GM12878 (cell line): ENCODE data around the gene ARHGAP26. TPM values are rescaled to one million over a fixed set of nuclear protein-coding genes. Genes with fewer than 3 reads are reported as not detected.

Experiments
- BHLHE40 ChIP-seq, 2 experiments: fragments of 450-650 bp in 1 of 2; IDR thresholded peaks; 2 replicates each; pipeline ENCODE4 v1.6.1; 2011 to 2017; ENCODE audit warnings: low read depth in 2 of 2, borderline replicate concordance in 1 of 2, improper control_type of control experiment in 1 of 2, low read length in 1 of 2, mild to moderate bottlenecking in 1 of 2
- CREM ChIP-seq: IDR thresholded peaks from 2 replicates; pipeline ENCODE4 v1.6.1; 2014; ENCODE audit warnings: antibody characterized with exemption, low read depth
- EED ChIP-seq: sonication (generic); IDR thresholded peaks from 2 replicates; pipeline ENCODE4 v1.6.1; 2016; ENCODE audit warnings: antibody characterized with exemption, low read depth
- HSF1 ChIP-seq: fragments of 150-350 bp; IDR thresholded peaks from 2 replicates; pipeline ENCODE4 v1.6.1; 2014; ENCODE audit warnings: mild to moderate bottlenecking, low read depth, low read length
- IKZF2 ChIP-seq, 2 experiments: fragments of 450-650 bp; IDR thresholded peaks; 2 replicates each; pipeline ENCODE4 v1.6.1; 2017; ENCODE audit warnings: mild to moderate bottlenecking in 2 of 2, moderate library complexity in 2 of 2
- IRF4 ChIP-seq: IDR thresholded peaks from 2 replicates; pipeline ENCODE4 v1.6.1; 2011; ENCODE audit warnings: low read depth, low read length
- MTA2 ChIP-seq: fragments of 450-650 bp; IDR thresholded peaks from 2 replicates; pipeline ENCODE4 v1.6.1; 2016; ENCODE audit warnings: low read depth, mild to moderate bottlenecking, moderate library complexity
- NFYB ChIP-seq: IDR thresholded peaks from 2 replicates; pipeline ENCODE4 v1.6.1; 2011; ENCODE audit warnings: low read depth, mild to moderate bottlenecking, low read length, improper control_type of control experiment, moderate library complexity; ENCODE audit not compliant: insufficient read depth
- POLR2AphosphoS2 ChIP-seq: IDR thresholded peaks from 2 replicates; pipeline ENCODE4 v1.6.1; 2011; ENCODE audit warnings: low read depth, mild to moderate bottlenecking, low read length, improper control_type of control experiment, moderate library complexity
- RAD51 ChIP-seq: fragments of 450-650 bp; IDR thresholded peaks from 2 replicates; pipeline ENCODE4 v1.6.1; 2016; ENCODE audit warnings: moderate library complexity, mild to moderate bottlenecking, inconsistent platforms
- SP1 ChIP-seq: IDR thresholded peaks from one replicate; pipeline ENCODE4 v1.6.1; 2011; ENCODE audit warnings: low read depth, low read length
- ZNF622 ChIP-seq: fragments of 450-650 bp; IDR thresholded peaks from 2 replicates; pipeline ENCODE4 v1.6.1; 2017; ENCODE audit warnings: mild to moderate bottlenecking, inconsistent platforms
- ZNF687 ChIP-seq: fragments of 450-650 bp; IDR thresholded peaks from 2 replicates; pipeline ENCODE4 v1.6.1; 2017; ENCODE audit warnings: mild to moderate bottlenecking, moderate library complexity
- polyA plus RNA-seq, 11 experiments: library from polyadenylated mRNA; depleted of rRNA in 4 of 11; unstranded in 6 of 11; stranded (reverse) in 5 of 11; fragments of >200 nt; fragmentation: Nextera tagmentation in 4 of 11; fragmentation: Illumina TruSeq in 1 of 11; extraction: Ambion mirVana in 4 of 11; extraction: Trizol in 1 of 11; gene quantifications; 1 replicate in 1 of 11; 2 replicates in 10 of 11; pipeline versions ENCODE4 v1.2.1 to v1.2.3, GENCODE V29; 2011 to 2016; ENCODE audit warnings: inconsistent platforms in 2 of 11, missing spikeins in 2 of 11, low read depth in 1 of 11
- total RNA-seq, 4 experiments: library from RNA; depleted of rRNA in 3 of 4; stranded (reverse); fragments of >200 nt in 3 of 4; fragmentation: Illumina TruSeq in 1 of 4; extraction: Trizol in 1 of 4; gene quantifications; 2 replicates each; pipeline versions ENCODE4 v1.2.1 to v1.2.3, GENCODE V29; 2013 to 2021
- TF ChIP-seq, protein P1 (sequence below): IDR thresholded peaks from 2 replicates; pipeline ENCODE4 v1.6.1; 2011; ENCODE audit warnings: low read depth, low read length, improper control_type of control experiment, borderline replicate concordance
- TF ChIP-seq, protein P2 (sequence below): fragments of 450-650 bp; IDR thresholded peaks from 2 replicates; pipeline ENCODE4 v1.6.1; 2017; ENCODE audit warnings: mild to moderate bottlenecking, low read depth, inconsistent platforms; ENCODE audit not compliant: poor library complexity, severe bottlenecking

ARHGAP26 gene
- total and polyA plus RNA-seq, 10 of the 15 experiments (the other 5 are each of a cell fraction or from before 2014, with no cell fraction given) = 9.4 to 41.5 (median 19.3) TPM

DNA sequence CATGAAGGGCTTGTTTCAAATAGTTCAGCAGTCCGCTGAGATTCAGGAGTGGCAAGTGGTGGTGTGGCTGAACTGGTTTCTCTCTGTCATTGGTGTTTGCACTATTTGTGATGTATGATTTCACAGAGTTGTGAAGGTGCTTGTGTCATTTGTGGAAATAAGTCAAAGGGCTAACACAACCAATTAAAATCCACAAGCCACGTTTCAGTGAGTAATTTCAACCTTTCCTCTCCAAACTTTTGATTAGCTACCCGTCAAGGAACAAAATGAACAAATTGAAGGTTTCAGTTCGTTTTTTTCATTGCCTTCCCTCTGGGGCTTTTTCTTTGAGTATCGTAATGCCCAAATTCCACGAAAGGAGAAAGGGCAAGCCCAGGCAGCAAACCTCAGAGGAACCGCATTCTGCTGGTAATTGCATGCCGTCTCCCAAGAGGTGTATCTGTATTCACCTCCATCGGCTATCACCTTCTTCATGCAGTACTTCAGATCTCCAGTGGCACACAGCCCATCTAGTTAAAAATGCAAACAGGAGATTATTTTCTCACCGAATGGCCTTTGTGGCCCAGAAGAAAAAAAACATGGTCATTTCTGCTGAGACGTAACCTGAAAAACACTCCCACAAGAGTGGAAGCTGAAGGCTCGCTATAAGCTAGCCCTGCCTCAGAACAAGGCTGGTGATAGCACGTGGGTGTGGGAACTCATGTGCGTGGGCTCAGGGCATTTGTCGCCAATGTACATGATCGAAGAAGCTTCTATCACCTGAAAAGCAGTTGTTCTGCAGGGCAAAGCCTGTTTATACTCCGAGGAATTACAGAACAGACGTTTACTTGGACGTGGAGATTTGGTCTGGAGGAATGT, 436.2 kb downstream of the ARHGAP26 start (continued):
- TF ChIP-seq ZNF687 = peak; percentile 90
- TF ChIP-seq, protein P1, sequence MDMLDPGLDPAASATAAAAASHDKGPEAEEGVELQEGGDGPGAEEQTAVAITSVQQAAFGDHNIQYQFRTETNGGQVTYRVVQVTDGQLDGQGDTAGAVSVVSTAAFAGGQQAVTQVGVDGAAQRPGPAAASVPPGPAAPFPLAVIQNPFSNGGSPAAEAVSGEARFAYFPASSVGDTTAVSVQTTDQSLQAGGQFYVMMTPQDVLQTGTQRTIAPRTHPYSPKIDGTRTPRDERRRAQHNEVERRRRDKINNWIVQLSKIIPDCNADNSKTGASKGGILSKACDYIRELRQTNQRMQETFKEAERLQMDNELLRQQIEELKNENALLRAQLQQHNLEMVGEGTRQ = peak; percentile 20; the same call in 1 of the 2 replicates
- TF ChIP-seq IKZF2 (IDR thresholded peaks at IDR 0.05) = peak; percentile 100
- peak; percentile 93 for TF ChIP-seq CREM
- TF ChIP-seq RAD51 = peak; percentile 59; the same call in 1 of the 2 replicates
- TF ChIP-seq SP1 = peak; percentile 45
- no peak for TF ChIP-seq ZNF622
- no peak for TF ChIP-seq HSF1
- TF ChIP-seq EED = peak; percentile 100
- TF ChIP-seq BHLHE40 (IDR thresholded peaks at IDR 0.05; ENCODE audit: borderline replicate concordance in 1 of 2, low read depth in 2 of 2, low read length in 1 of 2) = peak; percentile 75 to 81
- peak; percentile 99 for TF ChIP-seq MTA2
- peak; percentile 87; the same call in 1 of the 2 replicates for TF ChIP-seq IRF4
- 0 out of 2 replicates have a peak, but pooled peaks have one; percentile 70 for TF ChIP-seq NFYB
- TF ChIP-seq, protein P2, sequence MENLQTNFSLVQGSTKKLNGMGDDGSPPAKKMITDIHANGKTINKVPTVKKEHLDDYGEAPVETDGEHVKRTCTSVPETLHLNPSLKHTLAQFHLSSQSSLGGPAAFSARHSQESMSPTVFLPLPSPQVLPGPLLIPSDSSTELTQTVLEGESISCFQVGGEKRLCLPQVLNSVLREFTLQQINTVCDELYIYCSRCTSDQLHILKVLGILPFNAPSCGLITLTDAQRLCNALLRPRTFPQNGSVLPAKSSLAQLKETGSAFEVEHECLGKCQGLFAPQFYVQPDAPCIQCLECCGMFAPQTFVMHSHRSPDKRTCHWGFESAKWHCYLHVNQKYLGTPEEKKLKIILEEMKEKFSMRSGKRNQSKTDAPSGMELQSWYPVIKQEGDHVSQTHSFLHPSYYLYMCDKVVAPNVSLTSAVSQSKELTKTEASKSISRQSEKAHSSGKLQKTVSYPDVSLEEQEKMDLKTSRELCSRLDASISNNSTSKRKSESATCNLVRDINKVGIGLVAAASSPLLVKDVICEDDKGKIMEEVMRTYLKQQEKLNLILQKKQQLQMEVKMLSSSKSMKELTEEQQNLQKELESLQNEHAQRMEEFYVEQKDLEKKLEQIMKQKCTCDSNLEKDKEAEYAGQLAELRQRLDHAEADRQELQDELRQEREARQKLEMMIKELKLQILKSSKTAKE = peak; percentile 95
- no peak for TF ChIP-seq POLR2AphosphoS2
